Measurements from ENCODE around the gene RXRG. TPM values are rescaled to one million over a fixed set of nuclear protein-coding genes. Genes with fewer than 3 reads are reported as not detected.
A peak's percentile ranks its signal among the peaks of the same experiment; 100 is the strongest.

RXRG gene
- total RNA-seq, 5 donors from 2014 or later (not counting 1 experiment from before 2014, with no cell fraction given), result not detected

DNA sequence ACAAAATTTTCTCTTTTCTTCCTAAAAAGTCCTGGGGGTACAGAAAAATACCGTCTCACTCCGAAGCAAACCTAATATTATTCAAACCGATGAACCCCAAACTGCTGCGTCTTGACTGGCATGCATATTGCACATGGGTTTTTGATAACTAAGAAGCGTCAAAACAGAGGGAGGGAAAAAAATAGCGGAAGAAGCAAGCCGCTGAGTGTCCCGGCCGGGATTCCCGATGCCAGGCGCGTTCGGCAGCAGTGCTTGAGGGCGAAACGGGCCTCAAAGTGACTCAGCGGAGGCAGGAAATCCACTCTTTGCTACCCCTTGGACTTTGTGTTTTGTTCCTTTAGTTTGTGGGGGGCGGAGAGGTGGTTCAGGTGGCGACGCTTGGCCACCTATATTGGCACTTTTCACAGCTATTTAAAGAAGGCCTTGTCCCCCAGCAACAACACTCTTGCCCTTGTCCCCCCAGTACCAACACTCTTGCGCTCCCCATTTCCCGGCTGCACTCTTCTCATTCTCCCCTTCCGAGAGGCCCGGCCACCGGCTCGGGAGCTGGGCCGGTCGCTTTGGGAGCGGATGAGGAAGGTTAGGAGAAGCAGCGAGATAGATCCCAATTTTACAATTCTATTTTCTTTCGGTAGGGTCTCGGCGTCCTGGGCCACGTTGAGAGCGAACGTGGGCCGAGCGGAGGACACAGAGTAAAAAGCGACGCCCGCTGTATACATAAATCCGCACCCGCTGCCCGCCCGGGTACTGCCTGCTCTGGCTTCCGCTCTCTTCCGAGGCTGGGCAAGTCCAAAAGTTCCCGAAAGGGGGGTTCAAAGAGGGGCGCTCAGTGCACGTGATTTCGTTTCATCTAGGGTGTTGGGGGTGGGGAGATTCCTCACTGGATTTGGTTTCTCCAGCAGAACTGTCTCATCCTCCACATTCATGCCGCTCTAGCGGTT lies 90.9 kb downstream of the RXRG start:
- POLR2A ChIA-PET, result no interaction called here
- CTCF ChIA-PET, result interaction anchor here in 1 of 2 donors (0.6 kb wide), 1 partner anchor 773 kb away, joined by 3 read pairs; no protein-coding TSS in a partner anchor
- DNase-seq (no peak), ATAC-seq (replicated peaks in 1 of 4) (no peak)
- H3K27me3 Mint-ChIP-seq, result peaks cover 72 to 86% of the 10 kb centered on the region in 2 donors
- H3K4me3 ChIP-seq (ENCODE audit: control insufficient read depth in 1 of 2, extremely low read depth in 1 of 2, low read length in 1 of 2), result no peak overlapping the region
- H3K9me3 Mint-ChIP-seq, result no peaks in the 10 kb centered on the region
- H3K36me3 Mint-ChIP-seq, result no peaks in the 10 kb centered on the region
- H3K4me3 Mint-ChIP-seq, result peak overlapping the region in 1 of 3 donors; percentile 11
- no peak overlapping the region for H3K27ac Mint-ChIP-seq
- no peak overlapping the region for H3K27ac ChIP-seq (ENCODE audit: low read length)
- 8% methylated on average over 16 of the region's 52 CpGs for WGBS (ENCODE audit: insufficient coverage)
- H3K9me3 ChIP-seq, result no peaks in the 10 kb centered on the region
- H3K4me1 Mint-ChIP-seq, result peaks cover 17 to 26% (median 17%) of the 10 kb centered on the region in 3 donors
- H3K27me3 ChIP-seq (replicated peaks in 1 of 2; ENCODE audit: control insufficient read depth in 2 of 2, extremely low read depth in 1 of 2, insufficient read depth in 2 of 2, low read length in 1 of 2), result peaks cover 25 to 55% of the 10 kb centered on the region in 2 experiments
- H3K36me3 ChIP-seq (ENCODE audit: control insufficient read depth in 2 of 2, extremely low read depth in 1 of 2, insufficient read depth in 1 of 2, low read length in 1 of 2), result no peaks in the 10 kb centered on the region
- H3K4me1 ChIP-seq (ENCODE audit: control insufficient read depth in 1 of 2, extremely low read depth in 1 of 2, insufficient read depth in 2 of 2, low read length in 2 of 2), result no peaks in the 10 kb centered on the region

DNA sequence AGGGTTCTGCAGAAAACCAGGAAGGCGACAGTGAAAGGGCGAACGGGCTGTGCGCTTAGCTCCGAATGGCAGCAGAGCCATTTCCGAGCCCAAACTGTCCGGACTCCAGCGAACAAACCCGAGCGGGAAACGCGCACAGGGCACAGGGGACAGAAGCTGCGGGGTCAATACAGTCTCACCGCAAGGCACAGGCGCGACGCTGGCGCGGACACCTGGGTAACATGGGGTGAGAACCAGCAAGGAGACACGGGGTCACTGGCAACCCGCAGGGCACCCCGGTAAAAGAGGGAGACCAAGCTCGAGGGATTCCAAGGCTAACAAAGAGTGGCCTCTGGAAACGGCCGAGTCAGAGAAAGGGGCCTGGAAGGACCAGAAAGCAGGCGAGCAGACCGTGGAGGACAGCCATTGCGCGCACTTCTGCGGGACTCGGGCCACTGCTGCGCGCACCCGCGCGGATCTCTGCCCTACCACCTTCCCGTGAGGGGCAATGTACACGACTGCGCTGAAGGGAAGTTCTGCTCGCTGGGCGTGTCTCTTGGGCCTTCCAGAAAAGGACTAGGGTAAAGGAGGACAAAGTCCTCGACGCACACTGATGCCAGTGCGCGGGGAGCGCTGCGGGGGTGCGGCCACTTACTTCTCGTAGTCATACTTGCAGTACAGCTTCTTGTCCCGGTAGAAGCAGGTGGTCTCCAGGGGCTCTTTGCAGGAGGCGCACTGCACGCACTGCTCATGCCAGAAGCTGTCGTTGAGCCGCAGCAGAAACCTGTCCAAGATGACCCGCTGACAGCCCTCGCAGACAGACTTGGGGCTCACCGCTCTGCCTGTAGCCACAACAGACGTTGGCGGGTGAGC lies 92.3 kb downstream of the RXRG start:
- DNase-seq, result no peak
- no peak for ATAC-seq (replicated peaks in 1 of 4)
- Histone ChIP-seq H3K9me3 (no peaks in the 10 kb centered on the region), H3K36me3 (ENCODE audit: control insufficient read depth in 2 of 2, extremely low read depth in 1 of 2, insufficient read depth in 1 of 2, low read length in 1 of 2) (no peaks in the 10 kb centered on the region), H3K4me3 (ENCODE audit: control insufficient read depth in 1 of 2, extremely low read depth in 1 of 2, low read length in 1 of 2) (no peak overlapping the region), H3K27me3 (replicated peaks in 1 of 2; ENCODE audit: control insufficient read depth in 2 of 2, extremely low read depth in 1 of 2, insufficient read depth in 2 of 2, low read length in 1 of 2) (peaks cover 25 to 52% of the 10 kb centered on the region in 2 experiments), H3K4me1 (ENCODE audit: control insufficient read depth in 1 of 2, extremely low read depth in 1 of 2, insufficient read depth in 2 of 2, low read length in 2 of 2) (no peaks in the 10 kb centered on the region), H3K27ac (ENCODE audit: low read length) (no peak overlapping the region)
- Mint-ChIP-seq H3K27ac (no peak overlapping the region), H3K36me3 (no peaks in the 10 kb centered on the region), H3K4me1 (peaks cover 17 to 26% (median 17%) of the 10 kb centered on the region in 3 donors), H3K9me3 (no peaks in the 10 kb centered on the region), H3K4me3 (no peak overlapping the region), H3K27me3 (peaks cover 70 to 87% of the 10 kb centered on the region in 2 donors)
- POLR2A ChIA-PET, result no interaction called here
- CTCF ChIA-PET, result interaction anchor here in 1 of 2 donors (0.6 to 0.9 kb wide), 2 partner anchors 15 to 774 kb away, joined by 3 read pairs; no protein-coding TSS in a partner anchor
- WGBS (ENCODE audit: insufficient coverage), result 7% methylated on average over 59 of the region's 59 CpGs

DNA sequence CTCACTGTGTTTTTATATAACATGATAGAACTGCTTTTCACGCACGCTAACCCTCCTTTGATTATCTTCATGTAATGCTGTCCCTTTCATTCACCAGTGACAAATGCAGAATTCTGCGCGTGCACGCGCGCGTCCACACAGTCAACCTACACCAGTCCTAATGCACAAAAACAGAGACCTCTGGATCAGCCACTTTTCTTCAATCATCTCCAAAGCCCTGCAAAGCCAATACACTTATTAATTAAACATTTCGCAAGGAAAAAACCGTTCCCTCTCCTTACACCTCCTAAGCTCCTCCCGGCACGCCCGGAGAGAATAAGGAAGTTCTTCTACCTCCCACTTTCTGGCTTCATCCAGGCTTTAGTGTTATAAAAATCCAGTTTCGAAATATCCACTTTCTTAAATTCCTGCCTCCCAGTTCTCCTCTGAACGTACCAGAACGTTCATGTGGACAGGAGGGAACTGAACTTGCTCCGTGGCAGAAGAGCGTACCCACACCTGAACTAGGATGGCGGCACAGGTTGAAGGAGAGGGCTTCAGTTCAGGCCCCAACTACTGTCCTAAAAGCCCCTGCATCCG lies 93.0 kb downstream of the RXRG start:
- Mint-ChIP-seq H3K9me3 (no peaks in the 10 kb centered on the region), H3K27me3 (peaks cover 70 to 87% of the 10 kb centered on the region in 2 donors), H3K27ac (no peak overlapping the region), H3K36me3 (no peaks in the 10 kb centered on the region), H3K4me3 (no peak overlapping the region), H3K4me1 (peaks cover 15 to 24% (median 17%) of the 10 kb centered on the region in 3 donors)
- Histone ChIP-seq H3K27me3 (replicated peaks in 1 of 2; ENCODE audit: control insufficient read depth in 2 of 2, extremely low read depth in 1 of 2, insufficient read depth in 2 of 2, low read length in 1 of 2) (peaks cover 22 to 51% of the 10 kb centered on the region in 2 experiments), H3K9me3 (no peaks in the 10 kb centered on the region), H3K27ac (ENCODE audit: low read length) (no peak overlapping the region), H3K4me1 (ENCODE audit: control insufficient read depth in 1 of 2, extremely low read depth in 1 of 2, insufficient read depth in 2 of 2, low read length in 2 of 2) (no peaks in the 10 kb centered on the region), H3K4me3 (ENCODE audit: control insufficient read depth in 1 of 2, extremely low read depth in 1 of 2, low read length in 1 of 2) (no peak overlapping the region), H3K36me3 (ENCODE audit: control insufficient read depth in 2 of 2, extremely low read depth in 1 of 2, insufficient read depth in 1 of 2, low read length in 1 of 2) (no peaks in the 10 kb centered on the region)
- 11% methylated on average over 12 of the region's 20 CpGs for WGBS (ENCODE audit: insufficient coverage)
- no peak for DNase-seq
- ATAC-seq (replicated peaks in 1 of 4), result no peak
- ChIA-PET POLR2A (no interaction called here), CTCF (no interaction called here)

Other genes with a start within 250 kb of the RXRG start
- not detected for gene LMX1A, start 88.4 kb downstream of the RXRG start, total RNA-seq
- gene LRRC52, start 98.9 kb upstream of the RXRG start, total RNA-seq, result not detected
- gene MGST3, start 186.1 kb upstream of the RXRG start, total RNA-seq, result 10 to 100 TPM; 33.1 to 66.7 (median 40.4) TPM

Measured in T-cell (primary cell).